AG10803 (cell line): ENCODE results near the gene PDZD8.

Source experiments
- DNase-seq: peaks from one replicate; pipeline ENCODE4 v3.0.0; 2010; ENCODE audit warnings: low read depth
- H3K4me3 ChIP-seq: 2 replicates; pipeline ENCODE4 v1.5.1; 2011; ENCODE audit warnings: mild to moderate bottlenecking, low read length, control low read depth
- TF ChIP-seq, protein P1 (sequence below): conservative IDR thresholded peaks from 2 replicates; pipeline ENCODE4 v1.5.1; 2011; ENCODE audit warnings: mild to moderate bottlenecking, low read length, control low read depth, inconsistent platforms

PDZD8 gene

DNA sequence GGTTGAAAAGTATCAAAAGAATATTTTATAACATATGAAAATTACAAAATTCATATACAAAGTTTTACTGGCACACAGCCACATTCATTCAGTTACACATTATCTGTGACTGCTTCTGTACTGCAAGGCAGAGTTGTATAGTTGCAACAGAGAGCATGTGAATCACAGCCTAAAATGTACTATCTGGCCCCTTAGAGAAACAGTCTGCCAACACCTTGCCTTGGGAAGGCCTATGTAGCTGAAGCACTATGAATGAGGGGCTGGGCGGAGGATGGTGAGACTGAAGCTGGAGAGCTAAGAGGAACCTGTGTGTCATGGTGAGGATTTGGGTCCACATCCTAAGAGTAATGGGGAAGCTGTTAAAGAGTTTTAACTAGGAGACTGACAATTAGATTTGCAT is 35.7 kb downstream of the PDZD8 start:
- TF ChIP-seq, protein P1, sequence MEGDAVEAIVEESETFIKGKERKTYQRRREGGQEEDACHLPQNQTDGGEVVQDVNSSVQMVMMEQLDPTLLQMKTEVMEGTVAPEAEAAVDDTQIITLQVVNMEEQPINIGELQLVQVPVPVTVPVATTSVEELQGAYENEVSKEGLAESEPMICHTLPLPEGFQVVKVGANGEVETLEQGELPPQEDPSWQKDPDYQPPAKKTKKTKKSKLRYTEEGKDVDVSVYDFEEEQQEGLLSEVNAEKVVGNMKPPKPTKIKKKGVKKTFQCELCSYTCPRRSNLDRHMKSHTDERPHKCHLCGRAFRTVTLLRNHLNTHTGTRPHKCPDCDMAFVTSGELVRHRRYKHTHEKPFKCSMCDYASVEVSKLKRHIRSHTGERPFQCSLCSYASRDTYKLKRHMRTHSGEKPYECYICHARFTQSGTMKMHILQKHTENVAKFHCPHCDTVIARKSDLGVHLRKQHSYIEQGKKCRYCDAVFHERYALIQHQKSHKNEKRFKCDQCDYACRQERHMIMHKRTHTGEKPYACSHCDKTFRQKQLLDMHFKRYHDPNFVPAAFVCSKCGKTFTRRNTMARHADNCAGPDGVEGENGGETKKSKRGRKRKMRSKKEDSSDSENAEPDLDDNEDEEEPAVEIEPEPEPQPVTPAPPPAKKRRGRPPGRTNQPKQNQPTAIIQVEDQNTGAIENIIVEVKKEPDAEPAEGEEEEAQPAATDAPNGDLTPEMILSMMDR: no peak
- no peak overlapping the region for H3K4me3 ChIP-seq
- DNase-seq: peak; percentile 19

GRCh38 chr10:117334926-117335325 is 40.3 kb downstream of the PDZD8 start:
- H3K4me3 ChIP-seq: no peak overlapping the region
- TF ChIP-seq, protein P1: no peak
- no peak for DNase-seq

DNA sequence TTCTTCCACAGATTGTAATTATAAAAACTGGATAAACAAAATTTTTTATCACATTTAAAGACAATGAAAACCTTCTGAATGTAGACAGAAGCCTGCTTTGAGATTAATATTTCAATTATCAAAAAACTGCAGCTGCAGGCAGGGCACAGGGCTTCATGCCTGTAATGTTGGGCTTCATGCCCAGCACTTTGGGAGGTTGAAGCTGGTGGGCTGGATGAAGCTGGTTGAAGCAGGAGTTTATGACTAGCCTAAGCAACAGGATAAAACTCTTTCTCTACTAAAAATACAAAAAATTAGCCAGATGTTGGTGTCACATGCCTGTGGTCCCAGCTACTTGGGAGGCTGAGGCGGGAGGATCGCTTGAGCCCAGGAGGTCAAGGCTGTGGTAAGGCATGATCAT is 41.2 kb downstream of the PDZD8 start:
- H3K4me3 ChIP-seq: no peak overlapping the region

GRCh38 chr10:117327262-117327661 is 48.0 kb downstream of the PDZD8 start:
- TF ChIP-seq, protein P1: no peak
- no peak overlapping the region for H3K4me3 ChIP-seq
- no peak for DNase-seq

More for the DNA sequence above, 41.2 kb downstream of the PDZD8 start:
- peak; percentile 12 for DNase-seq
- TF ChIP-seq, protein P1: no peak

DNA sequence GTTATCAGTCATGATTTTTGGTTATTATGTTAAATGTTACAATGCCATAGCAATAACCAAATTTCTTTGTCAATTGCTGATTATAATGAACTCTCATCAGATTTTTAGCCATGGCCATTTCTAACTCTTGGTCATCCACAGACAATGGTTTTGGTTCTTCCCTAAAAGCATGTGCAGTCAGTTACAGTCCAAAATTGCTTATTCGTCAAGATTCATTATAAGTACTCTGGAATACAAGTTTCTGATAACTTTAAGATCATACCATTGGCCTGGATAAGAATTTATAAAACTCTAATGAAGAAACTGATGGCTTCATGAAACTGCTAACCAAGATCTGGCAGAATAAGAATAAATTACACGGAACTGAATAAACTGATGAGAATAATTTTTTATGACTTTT is 50.9 kb downstream of the PDZD8 start:
- DNase-seq: no peak
- no peak overlapping the region for H3K4me3 ChIP-seq
- TF ChIP-seq, protein P1: no peak

GRCh38 chr10:117322260-117322659 is 53.0 kb downstream of the PDZD8 start:
- no peak overlapping the region for H3K4me3 ChIP-seq
- TF ChIP-seq, protein P1: no peak
- no peak for DNase-seq

- H3K4me3 ChIP-seq: no peak overlapping the region
- TF ChIP-seq, protein P1: peak; percentile 74
- peak; percentile 24 for DNase-seq
Measured at GRCh38 chr10:117320050-117320665, 55.1 kb downstream of the PDZD8 start.
